GM21717 (cell line): Measurements from ENCODE around the gene PLEKHA6.

ENCODE experiments used
- ATAC-seq: cut with Tn5 transposase; IDR thresholded peaks from one replicate; pipeline ENCODE4 v1.9.1; 2021; ENCODE audit warnings: mild to moderate bottlenecking, moderate library complexity; ENCODE audit not compliant: unreplicated experiment

PLEKHA6 gene

DNA sequence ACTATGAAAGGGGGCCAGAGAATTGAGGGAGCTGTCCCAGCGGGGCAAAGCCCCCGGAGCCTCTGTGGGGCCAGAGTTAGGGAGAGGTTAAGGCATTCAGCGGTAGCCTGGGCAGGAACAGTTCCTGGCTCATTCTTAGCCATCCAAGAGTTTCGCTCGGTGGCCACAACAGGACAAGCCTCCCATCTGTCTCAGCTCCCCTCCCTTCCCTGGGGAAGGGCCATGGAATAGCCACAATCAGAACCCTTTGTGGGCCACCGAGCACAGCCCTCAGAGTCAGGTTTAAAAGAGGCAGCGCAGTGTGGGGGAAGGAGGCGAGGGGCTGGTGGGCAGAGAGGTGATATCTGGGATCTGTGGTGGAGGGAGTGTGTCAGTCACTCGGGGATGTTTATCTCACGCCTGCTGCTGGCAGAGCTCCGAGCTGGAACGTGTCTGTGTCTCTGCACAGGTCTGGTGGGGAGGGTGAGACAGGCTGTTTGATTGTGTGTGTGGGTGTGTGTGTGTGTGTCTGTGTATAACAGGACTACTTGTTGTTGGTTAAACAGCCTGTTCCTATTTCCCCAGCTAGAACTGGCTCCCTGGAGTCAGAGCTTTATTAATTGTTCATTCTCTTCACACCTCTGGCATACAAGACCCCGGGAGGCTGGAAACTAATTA, 96.3 kb downstream of the PLEKHA6 start:
- ATAC-seq = no peak

GRCh38 chr1:204262506-204263253, 97.0 kb downstream of the PLEKHA6 start:
- ATAC-seq = no peak

DNA sequence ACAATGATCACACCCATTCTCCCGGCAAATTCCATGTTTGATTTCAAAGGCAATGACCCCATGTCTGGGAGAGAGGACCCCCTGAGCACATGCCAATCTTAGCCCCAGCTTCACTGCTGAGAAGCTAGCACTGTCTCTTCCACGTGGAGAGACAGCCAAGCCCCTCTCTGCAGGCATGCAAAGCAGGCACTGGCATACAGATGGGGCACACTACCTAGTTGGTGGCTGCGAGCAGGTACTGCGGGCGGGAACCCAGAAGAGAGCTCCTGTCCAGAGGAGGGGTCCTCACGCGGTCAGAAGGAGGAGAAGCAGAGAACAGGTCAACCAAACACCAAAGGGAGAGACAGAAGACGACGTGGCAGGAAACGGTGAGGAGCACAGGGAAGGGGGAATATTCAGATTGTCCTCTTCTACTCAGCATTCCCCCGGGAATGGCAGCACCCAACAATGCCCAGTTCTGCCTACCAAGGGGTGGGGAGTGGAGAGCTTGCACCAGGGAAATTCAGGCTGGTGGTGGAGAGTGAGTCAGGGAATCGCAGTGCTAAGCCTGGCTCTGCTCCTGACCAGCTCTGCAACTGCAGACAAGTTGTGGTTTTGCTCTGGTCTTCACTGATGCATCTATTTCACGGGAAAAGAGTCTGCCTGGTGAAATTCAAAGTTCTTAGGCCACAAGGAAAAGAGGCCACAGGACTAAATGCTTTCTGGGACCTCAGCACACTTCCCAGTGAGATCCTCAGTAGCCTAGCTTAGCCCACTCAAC, 97.8 kb downstream of the PLEKHA6 start:
- no peak for ATAC-seq

DNA sequence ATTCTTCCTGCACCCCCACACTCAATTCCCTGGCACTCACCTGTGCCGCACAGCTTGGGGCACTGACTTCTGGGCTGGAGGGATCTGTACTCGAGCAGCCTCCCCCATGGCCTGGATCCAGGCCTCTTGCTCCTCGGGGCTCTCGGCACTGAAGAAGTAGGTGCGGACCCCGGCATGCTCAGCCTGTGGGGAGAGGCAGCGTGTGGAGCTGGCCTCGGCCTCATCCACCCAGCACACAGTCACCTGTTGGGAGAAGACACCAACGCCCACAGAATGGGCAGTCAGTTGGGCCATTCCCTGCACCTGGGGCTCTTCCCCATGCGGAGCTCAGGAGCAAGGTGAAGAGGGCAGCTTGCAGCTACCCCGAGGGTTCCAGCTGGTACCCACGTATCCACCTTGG, 98.5 kb downstream of the PLEKHA6 start:
- no peak for ATAC-seq

DNA sequence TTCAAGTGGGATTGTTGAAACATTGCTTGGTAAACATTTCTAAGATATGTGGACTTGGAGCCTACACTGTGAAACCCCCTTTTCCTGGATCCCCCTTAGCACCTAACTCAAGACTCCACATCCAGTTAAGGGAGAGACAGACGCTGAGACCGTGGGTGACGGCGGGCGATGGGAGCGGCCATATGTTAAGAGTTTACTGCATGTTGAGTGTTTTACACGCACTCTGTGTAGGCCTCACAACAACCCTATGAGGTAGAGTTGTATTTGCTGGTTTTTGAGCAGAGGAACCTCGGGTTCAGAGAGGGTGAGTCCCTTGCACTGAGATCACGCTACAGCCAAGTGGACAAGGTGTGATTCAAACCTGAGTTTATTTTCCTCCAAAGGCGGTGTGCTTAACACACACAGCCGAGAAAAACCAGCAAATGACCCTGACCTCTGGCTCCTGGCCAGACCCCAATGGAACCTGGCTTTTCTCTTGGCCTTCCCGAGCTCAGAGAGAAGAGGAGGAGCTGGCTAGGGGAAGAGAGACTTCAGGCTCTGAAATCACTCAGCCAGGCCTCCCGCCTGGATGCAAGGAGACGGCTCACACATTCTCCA, 99.0 kb downstream of the PLEKHA6 start:
- ATAC-seq = no peak

DNA sequence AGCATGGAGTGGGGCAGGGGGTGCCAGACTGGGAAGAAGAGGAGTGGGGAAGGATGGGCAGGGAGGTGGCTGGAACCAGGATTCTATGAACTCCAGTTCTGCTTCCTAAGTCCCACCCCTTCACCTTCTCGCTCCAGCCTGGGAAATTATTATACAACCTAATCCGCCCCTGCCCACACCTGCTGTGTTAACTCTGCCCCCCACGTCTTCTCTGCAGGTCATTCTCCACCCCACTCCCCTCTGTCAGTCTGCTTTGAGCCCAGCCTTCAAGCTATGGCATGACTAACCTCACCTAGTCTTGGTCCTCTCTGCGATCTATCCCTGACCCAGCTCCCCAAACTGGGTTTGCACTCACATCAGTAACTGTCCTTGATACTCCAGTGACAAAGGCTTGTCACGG, 99.9 kb downstream of the PLEKHA6 start:
- ATAC-seq = no peak

- no peak for ATAC-seq
Observed at GRCh38 chr1:204259196-204259595, 100.5 kb downstream of the PLEKHA6 start.

GRCh38 chr1:204258213-204259115, 101.3 kb downstream of the PLEKHA6 start:
- no peak for ATAC-seq

GRCh38 chr1:204257446-204257845, 102.3 kb downstream of the PLEKHA6 start:
- ATAC-seq = no peak

DNA sequence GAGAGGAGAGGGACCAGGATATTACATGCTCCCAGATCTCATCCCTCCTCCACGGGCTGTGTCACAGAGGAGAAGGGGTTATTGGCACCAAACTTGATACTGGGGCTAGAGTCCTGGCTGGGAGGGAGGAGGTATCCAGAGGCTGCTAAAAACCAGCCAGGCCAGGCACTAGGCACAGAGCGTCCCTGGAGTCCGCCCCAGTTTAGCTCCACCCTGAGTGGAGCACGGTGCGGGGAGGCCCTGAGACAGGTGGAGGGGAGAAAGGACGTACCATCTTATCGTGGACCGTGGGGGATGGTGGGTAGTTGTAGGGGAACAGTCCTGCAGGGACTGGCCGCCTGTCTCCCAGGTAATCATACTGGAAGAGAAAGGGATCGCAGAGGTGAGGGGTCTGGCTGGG, 103.2 kb downstream of the PLEKHA6 start:
- no peak for ATAC-seq

DNA sequence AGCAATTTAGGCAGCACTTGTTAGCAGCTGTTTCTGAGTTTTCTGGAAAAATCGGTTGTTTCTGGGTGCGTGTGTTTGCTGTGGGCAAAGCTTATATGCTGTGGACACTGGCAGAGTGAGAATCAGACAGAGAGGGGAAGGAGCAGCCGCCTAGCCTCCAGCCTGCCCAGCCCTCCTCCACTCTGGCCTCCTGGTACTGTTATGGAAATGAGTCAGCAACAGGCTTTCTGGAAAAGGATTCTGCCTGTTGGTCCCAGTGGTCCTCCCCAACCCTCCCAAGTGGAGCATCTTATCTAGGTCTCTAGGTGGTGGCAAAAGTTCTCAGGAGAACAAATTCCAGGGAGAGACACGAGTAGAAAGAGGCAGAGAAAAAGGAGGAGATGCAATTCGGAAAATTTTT, 103.8 kb downstream of the PLEKHA6 start:
- ATAC-seq = no peak

DNA sequence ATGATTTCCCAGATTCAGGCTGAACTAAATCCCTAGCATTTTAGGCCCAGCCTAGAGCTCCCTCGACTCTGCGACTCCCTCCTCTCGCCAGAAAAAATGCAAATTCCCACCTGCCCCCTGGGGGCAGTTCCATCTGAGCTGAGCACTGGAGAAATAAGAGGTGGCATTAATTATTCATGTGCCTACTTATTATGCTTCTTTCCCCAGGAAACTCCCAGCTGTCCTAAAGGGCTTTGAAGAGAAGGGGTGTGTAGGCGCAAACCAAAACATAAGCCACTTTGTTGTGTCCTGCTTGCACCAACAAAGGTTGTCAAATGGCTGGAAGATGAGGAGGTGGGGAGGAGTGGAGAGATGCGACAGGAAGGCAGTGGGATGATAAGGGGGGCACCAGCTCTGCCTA, 104.5 kb downstream of the PLEKHA6 start:
- ATAC-seq = no peak

DNA sequence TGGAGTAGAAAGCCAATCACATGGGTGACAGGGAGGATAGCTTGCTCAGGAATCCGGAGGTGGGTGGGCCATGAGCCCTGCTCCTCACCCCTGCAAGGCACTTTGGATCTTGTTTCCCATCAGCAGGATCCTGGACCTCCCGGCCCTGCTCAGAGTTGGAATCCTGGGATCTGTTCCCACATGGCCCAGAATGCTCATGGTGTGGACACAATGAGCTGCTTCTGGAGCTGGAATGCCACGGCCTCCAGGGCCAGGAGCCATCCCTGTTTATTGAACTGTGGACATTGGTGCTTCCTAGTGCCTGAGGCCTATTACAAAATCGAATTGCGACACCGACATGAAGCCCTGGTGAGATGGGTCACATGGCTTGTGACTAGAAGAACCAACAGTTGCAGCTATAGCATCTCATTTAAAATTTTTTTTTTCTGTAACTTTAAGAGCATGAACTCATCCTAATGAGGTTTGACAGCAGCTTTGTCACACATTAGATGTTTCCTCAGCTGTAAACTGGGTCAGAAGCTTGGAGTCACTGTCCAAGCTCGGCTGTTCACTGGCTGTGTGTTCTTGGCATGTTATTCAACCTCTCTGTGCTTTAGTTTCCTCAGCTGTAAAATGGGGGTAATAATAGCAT, 105.6 kb downstream of the PLEKHA6 start:
- no peak for ATAC-seq

DNA sequence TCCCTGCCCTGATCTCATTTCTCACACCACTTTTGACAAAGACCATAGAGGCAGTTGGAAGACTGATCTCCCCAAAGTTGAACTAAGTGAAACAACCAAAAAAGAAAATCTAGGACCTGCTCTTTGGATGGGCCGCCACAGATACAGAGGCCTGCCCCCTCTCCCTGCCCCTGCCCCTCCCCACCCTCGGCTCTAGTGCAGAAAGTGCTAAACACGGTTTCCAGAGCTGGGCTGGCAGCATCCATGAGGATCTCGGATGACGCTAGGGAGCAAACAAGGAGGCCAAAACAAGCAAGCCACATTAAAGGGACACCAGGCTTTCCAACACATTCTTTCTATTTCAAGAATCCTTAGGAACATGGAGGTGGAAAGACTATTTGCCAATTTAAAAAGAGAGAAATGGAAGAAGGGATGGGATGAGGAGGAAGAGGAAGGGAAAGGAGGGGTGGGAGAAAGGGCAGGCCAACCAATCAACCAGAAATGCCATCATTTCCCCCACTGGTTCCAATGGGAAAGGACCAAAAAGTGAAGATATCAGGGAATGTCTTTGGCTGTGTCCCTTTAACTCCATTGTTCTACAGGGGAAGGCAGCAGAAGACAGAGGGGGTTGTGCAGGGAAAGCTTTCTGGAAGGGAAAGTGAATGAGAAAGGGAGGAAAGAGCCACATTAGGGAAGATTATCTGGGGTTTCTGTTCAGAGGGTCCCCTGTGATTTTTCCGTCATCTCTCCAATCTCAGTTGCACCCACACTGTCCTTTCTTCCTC, 107.6 kb downstream of the PLEKHA6 start:
- no peak for ATAC-seq

DNA sequence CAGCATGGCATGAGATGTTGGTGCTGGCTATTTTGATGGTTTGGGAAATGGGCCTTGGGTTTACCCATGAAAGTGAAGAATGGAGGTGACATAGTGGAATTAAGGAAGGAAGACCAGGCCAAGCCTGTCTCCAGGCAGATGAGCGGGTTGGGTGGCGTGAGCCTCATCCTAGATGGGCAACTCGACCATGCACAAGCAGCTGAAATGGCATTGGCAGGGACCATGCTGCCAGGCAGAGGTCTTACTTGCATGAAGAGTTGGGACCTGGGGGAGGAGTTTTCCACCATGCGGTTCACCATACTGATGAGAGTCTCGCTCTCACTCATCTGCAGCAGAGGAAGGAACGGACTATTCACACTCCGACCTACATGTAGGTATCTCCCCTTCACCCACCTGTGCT, 108.4 kb downstream of the PLEKHA6 start:
- no peak for ATAC-seq

DNA sequence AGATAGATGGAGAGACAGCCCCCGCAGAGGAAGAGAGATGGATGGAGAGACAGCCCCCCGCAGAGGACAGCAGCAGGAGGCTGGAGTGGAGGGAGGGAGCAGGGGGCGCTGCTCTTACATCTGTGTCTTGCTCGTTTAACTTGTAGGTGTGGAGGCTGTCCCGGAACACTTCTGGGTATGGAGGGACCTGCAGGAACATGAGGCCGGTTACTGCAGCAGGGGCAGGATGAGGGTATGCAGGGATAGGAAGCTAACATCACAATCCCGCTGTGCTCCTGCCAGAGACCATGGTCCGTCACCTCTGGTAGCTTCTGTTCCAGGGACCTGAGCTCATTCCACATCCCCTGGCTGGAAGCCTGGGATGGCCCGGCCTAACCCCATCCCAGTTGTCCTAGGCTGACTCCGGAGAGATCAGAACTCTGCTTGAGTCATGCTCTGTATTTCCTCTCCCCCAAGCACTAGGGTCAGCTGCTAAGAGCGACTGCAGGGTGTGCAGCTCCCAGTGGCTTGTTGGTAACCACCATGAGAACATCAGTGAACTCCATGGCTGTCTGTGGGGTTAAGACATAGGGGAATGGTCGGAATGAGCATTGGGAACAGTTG, 109.2 kb downstream of the PLEKHA6 start:
- ATAC-seq = no peak

- no peak for ATAC-seq
Observed at GRCh38 chr1:204249736-204250427, 109.8 kb downstream of the PLEKHA6 start.

DNA sequence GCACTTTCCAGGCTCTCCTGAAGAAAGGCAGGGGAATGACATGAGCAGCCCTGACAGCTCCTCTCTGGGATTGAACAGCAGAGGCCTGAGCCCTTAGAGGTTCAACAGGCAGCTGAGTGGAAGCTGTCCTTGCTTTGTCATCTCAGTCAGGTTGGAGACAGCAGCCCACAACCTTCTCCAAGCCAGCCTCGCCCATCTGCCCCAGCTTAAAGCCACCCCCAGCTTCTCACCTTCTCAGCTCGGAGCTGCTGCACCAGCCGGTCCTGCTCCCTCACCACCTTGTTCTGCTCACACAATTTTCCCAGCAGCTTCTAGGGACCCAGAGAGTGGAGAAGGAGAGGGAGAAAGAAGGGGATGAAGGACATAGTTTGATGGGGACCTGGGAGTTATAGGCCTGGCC, 110.8 kb downstream of the PLEKHA6 start:
- no peak for ATAC-seq
